NB4 (cell line): ENCODE measurements around the gene A4GALT.

Experiments used
- DNase-seq: peaks from one replicate; pipeline ENCODE4 v3.0.0; 2010; ENCODE audit warnings: low read depth
- H3K4me3 ChIP-seq: one replicate; pipeline ENCODE4 v1.5.1; 2011; ENCODE audit warnings: mild to moderate bottlenecking, low read depth, low read length, moderate library complexity
- MYC ChIP-seq: IDR thresholded peaks from 2 replicates; pipeline ENCODE4 v1.6.1; 2011; ENCODE audit warnings: low read depth, low read length
- POLR2A ChIP-seq: IDR thresholded peaks from 2 replicates; pipeline ENCODE4 v1.6.1; 2011; ENCODE audit warnings: mild to moderate bottlenecking; ENCODE audit not compliant: insufficient read length; ENCODE audit errors: extremely low read depth
- TF ChIP-seq, protein P1 (sequence below): IDR thresholded peaks from one replicate; pipeline ENCODE4 v1.5.1; 2012; ENCODE audit warnings: low read depth, low read length
- TF ChIP-seq, protein P2 (sequence below): IDR thresholded peaks from 2 replicates; pipeline ENCODE4 v1.6.1; 2011; ENCODE audit warnings: low read depth, low read length

Gene A4GALT

GRCh38 chr22:42708417-42708816, 12.3 kb downstream of the A4GALT start:
- no peak overlapping the region for H3K4me3 ChIP-seq
- TF ChIP-seq POLR2A (no peak), MYC (no peak)
- TF ChIP-seq, protein P1, sequence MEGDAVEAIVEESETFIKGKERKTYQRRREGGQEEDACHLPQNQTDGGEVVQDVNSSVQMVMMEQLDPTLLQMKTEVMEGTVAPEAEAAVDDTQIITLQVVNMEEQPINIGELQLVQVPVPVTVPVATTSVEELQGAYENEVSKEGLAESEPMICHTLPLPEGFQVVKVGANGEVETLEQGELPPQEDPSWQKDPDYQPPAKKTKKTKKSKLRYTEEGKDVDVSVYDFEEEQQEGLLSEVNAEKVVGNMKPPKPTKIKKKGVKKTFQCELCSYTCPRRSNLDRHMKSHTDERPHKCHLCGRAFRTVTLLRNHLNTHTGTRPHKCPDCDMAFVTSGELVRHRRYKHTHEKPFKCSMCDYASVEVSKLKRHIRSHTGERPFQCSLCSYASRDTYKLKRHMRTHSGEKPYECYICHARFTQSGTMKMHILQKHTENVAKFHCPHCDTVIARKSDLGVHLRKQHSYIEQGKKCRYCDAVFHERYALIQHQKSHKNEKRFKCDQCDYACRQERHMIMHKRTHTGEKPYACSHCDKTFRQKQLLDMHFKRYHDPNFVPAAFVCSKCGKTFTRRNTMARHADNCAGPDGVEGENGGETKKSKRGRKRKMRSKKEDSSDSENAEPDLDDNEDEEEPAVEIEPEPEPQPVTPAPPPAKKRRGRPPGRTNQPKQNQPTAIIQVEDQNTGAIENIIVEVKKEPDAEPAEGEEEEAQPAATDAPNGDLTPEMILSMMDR, result no peak
- TF ChIP-seq, protein P2, sequence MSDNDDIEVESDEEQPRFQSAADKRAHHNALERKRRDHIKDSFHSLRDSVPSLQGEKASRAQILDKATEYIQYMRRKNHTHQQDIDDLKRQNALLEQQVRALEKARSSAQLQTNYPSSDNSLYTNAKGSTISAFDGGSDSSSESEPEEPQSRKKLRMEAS, result no peak
- no peak for DNase-seq

GRCh38 chr22:42707496-42707895, 13.2 kb downstream of the A4GALT start:
- DNase-seq, result no peak
- no peak overlapping the region for H3K4me3 ChIP-seq
- TF ChIP-seq POLR2A (no peak), MYC (no peak)
- TF ChIP-seq, protein P2, result no peak
- TF ChIP-seq, protein P1, result no peak

- TF ChIP-seq MYC (no peak), POLR2A (no peak)
- TF ChIP-seq, protein P2, result no peak
- TF ChIP-seq, protein P1, result no peak
- no peak for DNase-seq
- no peak overlapping the region for H3K4me3 ChIP-seq
Measured at GRCh38 chr22:42704896-42705295, 15.8 kb downstream of the A4GALT start.

- no peak for DNase-seq
- H3K4me3 ChIP-seq, result no peak overlapping the region
- TF ChIP-seq, protein P2, result no peak
- no peak for TF ChIP-seq POLR2A
- TF ChIP-seq MYC, result no peak
- TF ChIP-seq, protein P1, result no peak
Measured at GRCh38 chr22:42702675-42703074, 18.0 kb downstream of the A4GALT start.

GRCh38 chr22:42701694-42702093, 19.0 kb downstream of the A4GALT start:
- H3K4me3 ChIP-seq, result no peak overlapping the region
- DNase-seq, result no peak
- TF ChIP-seq MYC (no peak), POLR2A (no peak)
- TF ChIP-seq, protein P1, result no peak
- TF ChIP-seq, protein P2, result no peak
